Adrenal gland (tissue), 12 donors: ENCODE data around the gene ETFDH. TPM values are rescaled to one million over a fixed set of nuclear protein-coding genes. Genes with fewer than 3 reads are reported as not detected.

Experiments used
- DNase-seq, 7 donors: peaks; one replicate each; pipeline ENCODE4 v3.0.0-alpha.2; 2019 to 2020
- H3K27ac ChIP-seq, 5 donors: fragments of 200-600 bp; sonication (generic) in 4 of 5; 1 replicate in 3 of 5; 2 replicates in 2 of 5; pipeline versions ENCODE4 v1.5.1 to v1.8.0; 2016 to 2020; ENCODE audit warnings: mild to moderate bottlenecking in 1 of 5
- H3K27me3 ChIP-seq: fragments of 200-600 bp; 2 replicates; pipeline ENCODE4 v1.8.0; 2021
- H3K36me3 ChIP-seq, 2 donors: fragments of 200-600 bp; replicated peaks in 1 of 2; 1 replicate in 1 of 2; 2 replicates in 1 of 2; pipeline versions ENCODE4 v1.5.1 to v1.8.0; 2018 to 2022
- H3K4me1 ChIP-seq, 2 donors: fragments of 200-600 bp; replicated peaks in 1 of 2; 1 replicate in 1 of 2; 2 replicates in 1 of 2; pipeline versions ENCODE4 v1.5.1 to v1.8.0; 2018 to 2021
- H3K4me3 ChIP-seq, 4 donors: fragments of 200-600 bp; sonication (generic) in 3 of 4; one replicate each; pipeline ENCODE4 v1.5.1; 2016 to 2018
- H3K9me3 ChIP-seq, 3 donors: fragments of 200-600 bp; sonication (generic) in 1 of 3; replicated peaks in 1 of 3; 1 replicate in 2 of 3; 2 replicates in 1 of 3; pipeline versions ENCODE4 v1.5.1 to v1.8.0; 2016 to 2021
- POLR2A ChIP-seq, 2 donors: fragments of 450-650 bp; IDR thresholded peaks; one replicate each; pipeline ENCODE4 v1.6.1; 2017; ENCODE audit warnings: antibody characterized with exemption in 2 of 2, mild to moderate bottlenecking in 2 of 2, moderate library complexity in 1 of 2
- WGBS, 4 donors: extraction: QIAGEN DNeasy Blood & Tissue Kit in 2 of 4; methylation state at CpG; one replicate each; pipeline versions ENCODE4 v1.1.5 to v1.1.7; 2013 to 2017; 5-methylcytosine and 5-hydroxymethylcytosine counted together
- intact Hi-C, 2 donors: fragments of 100-400 bp; cut with DNase I; formaldehyde crosslinking; loops; one replicate each; pipeline versions ENCODE4 v1.14.1 to v1.15.0; 2022 to 2023
- polyA plus RNA-seq, 3 donors: library from polyadenylated mRNA; stranded (reverse); fragments of 200-250 nt in 2 of 3; fragments of 350-450 nt in 1 of 3; fragmentation: Illumina TruSeq in 1 of 3; extraction: RNeasy Lipid Tissue Mini Kit (QIAGEN cat#74804) in 1 of 3; gene quantifications; one replicate each; pipeline ENCODE4 v1.2.3, GENCODE V29; 2013 to 2014
- total RNA-seq, 9 donors: library from RNA; depleted of rRNA in 4 of 9; stranded (reverse); fragments of >200 nt in 4 of 9; fragments of 120-200 nt in 1 of 9; fragmentation: NEBNext Ultra II Directional in 1 of 9; extraction: Animal tissue kit (Norgen Biotek cat#: 25700) in 1 of 9; gene quantifications; one replicate each; pipeline versions ENCODE4 v1.1.0 to v1.2.4, GENCODE V29; 2013 to 2023
- TF ChIP-seq, protein P1 (sequence below), 6 experiments: fragments of 450-650 bp in 4 of 6; fragments of 200-600 bp in 2 of 6; sonication (generic) in 1 of 6; IDR thresholded peaks; 1 replicate in 5 of 6; 2 replicates in 1 of 6; pipeline versions ENCODE4 v1.5.1 to v1.8.0; 2016 to 2021; ENCODE audit warnings: antibody characterized with exemption in 6 of 6, mild to moderate bottlenecking in 2 of 6, moderate library complexity in 1 of 6
- donor health status: healthy with polysubstance abuse.
- donor health status: Bipolar disorder and iron deficiency.
- donor health status: DM: yes; HTN: yes; CAD: no.
- donor health status: DM: no; HTN: no; CAD: no.
- donor health status: DM: no; HTN: no; CAD: no.
- donor health status: DM: yes; HTN: yes; CAD: no.

Gene ETFDH
- total and polyA plus RNA-seq, 12 donors: 22.7 to 166 (median 86.4) TPM

DNA sequence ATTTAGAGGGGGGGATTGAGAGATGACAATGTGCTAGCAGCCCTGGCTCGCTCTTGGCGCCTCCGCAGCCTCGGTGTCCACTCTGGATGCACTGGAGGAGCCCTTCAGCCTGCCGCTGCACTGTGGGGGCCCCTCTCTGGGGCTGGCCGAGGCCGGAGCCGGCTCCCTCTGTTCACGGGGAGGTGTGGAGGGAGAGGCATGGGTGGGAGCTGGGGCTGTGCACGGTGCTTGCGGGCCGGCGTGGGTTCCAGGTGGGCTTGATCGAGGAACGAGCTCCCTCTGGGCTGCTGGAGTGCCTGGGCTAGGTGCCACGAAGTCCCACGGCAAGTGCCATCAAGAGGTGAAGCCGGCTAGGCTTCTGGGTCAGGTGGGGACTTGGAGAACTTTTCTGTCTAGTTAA is 7.3 kb upstream of the ETFDH start:
- Histone ChIP-seq H3K4me3 (no peak overlapping the region), H3K27ac (no peak overlapping the region), H3K27me3 (no peaks in the 10 kb centered on the region), H3K36me3 (no peaks in the 10 kb centered on the region), H3K9me3 (no peaks in the 10 kb centered on the region), H3K4me1 (no peaks in the 10 kb centered on the region)
- intact Hi-C loops: no loop called here
- no peak for DNase-seq
- TF ChIP-seq, protein P1, sequence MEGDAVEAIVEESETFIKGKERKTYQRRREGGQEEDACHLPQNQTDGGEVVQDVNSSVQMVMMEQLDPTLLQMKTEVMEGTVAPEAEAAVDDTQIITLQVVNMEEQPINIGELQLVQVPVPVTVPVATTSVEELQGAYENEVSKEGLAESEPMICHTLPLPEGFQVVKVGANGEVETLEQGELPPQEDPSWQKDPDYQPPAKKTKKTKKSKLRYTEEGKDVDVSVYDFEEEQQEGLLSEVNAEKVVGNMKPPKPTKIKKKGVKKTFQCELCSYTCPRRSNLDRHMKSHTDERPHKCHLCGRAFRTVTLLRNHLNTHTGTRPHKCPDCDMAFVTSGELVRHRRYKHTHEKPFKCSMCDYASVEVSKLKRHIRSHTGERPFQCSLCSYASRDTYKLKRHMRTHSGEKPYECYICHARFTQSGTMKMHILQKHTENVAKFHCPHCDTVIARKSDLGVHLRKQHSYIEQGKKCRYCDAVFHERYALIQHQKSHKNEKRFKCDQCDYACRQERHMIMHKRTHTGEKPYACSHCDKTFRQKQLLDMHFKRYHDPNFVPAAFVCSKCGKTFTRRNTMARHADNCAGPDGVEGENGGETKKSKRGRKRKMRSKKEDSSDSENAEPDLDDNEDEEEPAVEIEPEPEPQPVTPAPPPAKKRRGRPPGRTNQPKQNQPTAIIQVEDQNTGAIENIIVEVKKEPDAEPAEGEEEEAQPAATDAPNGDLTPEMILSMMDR (IDR thresholded peaks at IDR 0.05): no peak
- no peak for TF ChIP-seq POLR2A (IDR thresholded peaks at IDR 0.05)
- WGBS, 4 donors: 93 to 99% (median 97%) methylated on average over 5 to 18 of the region's 18 CpGs

DNA sequence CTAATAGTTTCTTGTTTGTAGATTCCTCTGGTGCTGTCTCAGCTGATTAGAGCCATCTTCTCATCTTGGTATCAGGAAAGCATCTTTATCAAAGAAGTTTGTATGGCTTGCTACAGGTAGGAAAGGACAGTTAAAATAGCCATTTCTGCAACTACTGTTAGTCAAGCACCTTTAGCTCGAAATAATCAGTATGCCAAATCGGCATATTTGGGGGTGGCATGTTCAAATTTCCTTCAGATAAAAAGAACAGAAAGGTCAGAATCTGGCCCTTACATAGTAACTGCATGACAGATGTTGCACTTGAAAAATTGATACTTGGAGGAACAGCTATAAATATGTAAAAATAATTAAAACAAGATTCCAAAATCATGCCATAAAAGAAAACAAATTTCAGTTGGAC is 5.2 kb upstream of the ETFDH start:
- DNase-seq: no peak
- no peak overlapping the region for H3K4me3 ChIP-seq
- intact Hi-C loops: no loop called here
- H3K9me3 ChIP-seq: no peaks in the 10 kb centered on the region
- no peaks in the 10 kb centered on the region for H3K27me3 ChIP-seq
- H3K36me3 ChIP-seq: no peaks in the 10 kb centered on the region
- TF ChIP-seq, protein P1 (IDR thresholded peaks at IDR 0.05): no peak
- no peak for TF ChIP-seq POLR2A (IDR thresholded peaks at IDR 0.05)
- H3K27ac ChIP-seq: no peak overlapping the region
- WGBS, 4 donors: 90 to 98% (median 95%) methylated on average over 2 of the region's 2 CpGs
- peaks cover 6 to 9% of the 10 kb centered on the region in 2 donors for H3K4me1 ChIP-seq

DNA sequence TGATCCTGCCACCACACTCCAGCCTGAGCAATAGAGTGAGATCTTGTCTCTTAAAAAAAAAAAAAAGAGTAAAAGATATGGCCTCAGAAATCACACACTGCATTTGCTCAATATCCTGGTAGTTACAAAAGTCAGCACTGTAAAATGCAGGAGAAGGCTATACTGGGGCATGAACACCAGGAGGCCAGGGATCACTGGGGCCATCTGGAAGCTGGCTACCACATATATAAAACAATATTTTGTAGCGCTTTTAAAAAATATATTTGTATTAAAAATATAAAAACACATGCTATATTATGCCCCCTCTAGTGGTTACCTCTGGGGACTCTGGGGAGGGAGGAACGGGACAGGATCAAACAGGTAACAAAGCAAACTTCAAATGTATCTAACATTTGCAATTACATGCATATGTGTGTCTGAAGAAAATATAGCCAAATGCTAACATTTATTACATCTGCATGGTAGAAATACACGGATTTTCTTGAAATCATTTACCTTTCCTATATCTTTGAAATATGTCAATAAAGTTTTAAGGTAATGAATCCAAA is 4.4 kb upstream of the ETFDH start:
- 86 to 88% (median 87%) methylated on average over 3 of the region's 3 CpGs for WGBS, 4 donors
- no peaks in the 10 kb centered on the region for H3K27me3 ChIP-seq
- H3K4me3 ChIP-seq: no peak overlapping the region
- H3K27ac ChIP-seq: no peak overlapping the region
- H3K4me1 ChIP-seq: peaks cover 7 to 10% of the 10 kb centered on the region in 2 donors
- no peaks in the 10 kb centered on the region for H3K9me3 ChIP-seq
- H3K36me3 ChIP-seq: no peaks in the 10 kb centered on the region
- no peak for DNase-seq
- TF ChIP-seq POLR2A (IDR thresholded peaks at IDR 0.05): no peak
- TF ChIP-seq, protein P1 (IDR thresholded peaks at IDR 0.05): peak; percentile 17 to 44 (median 32)
- intact Hi-C loops: no loop called here

- 81 to 90% (median 86%) methylated on average over 7 of the region's 7 CpGs for WGBS, 4 donors
- DNase-seq: no peak
- H3K4me3 ChIP-seq: no peak overlapping the region
- no peak overlapping the region for H3K27ac ChIP-seq
- H3K27me3 ChIP-seq: no peaks in the 10 kb centered on the region
- TF ChIP-seq, protein P1 (IDR thresholded peaks at IDR 0.05): no peak
- TF ChIP-seq POLR2A (IDR thresholded peaks at IDR 0.05): no peak
- H3K9me3 ChIP-seq: no peaks in the 10 kb centered on the region
- H3K36me3 ChIP-seq: no peaks in the 10 kb centered on the region
- H3K4me1 ChIP-seq: peaks cover 14 to 18% of the 10 kb centered on the region in 2 donors
- intact Hi-C loops: no loop called here
Observed at GRCh38 chr4:158669310-158669709, 2.8 kb upstream of the ETFDH start.
